GM18873 (cell line): ENCODE data around the gene FREM1.

Experiments
- ATAC-seq: cut with Tn5 transposase; IDR thresholded peaks from one replicate; pipeline ENCODE4 v1.9.1; 2021; ENCODE audit warnings: mild to moderate bottlenecking, moderate library complexity, moderate number of reproducible peaks; ENCODE audit not compliant: unreplicated experiment, low FRiP score

FREM1 gene

DNA sequence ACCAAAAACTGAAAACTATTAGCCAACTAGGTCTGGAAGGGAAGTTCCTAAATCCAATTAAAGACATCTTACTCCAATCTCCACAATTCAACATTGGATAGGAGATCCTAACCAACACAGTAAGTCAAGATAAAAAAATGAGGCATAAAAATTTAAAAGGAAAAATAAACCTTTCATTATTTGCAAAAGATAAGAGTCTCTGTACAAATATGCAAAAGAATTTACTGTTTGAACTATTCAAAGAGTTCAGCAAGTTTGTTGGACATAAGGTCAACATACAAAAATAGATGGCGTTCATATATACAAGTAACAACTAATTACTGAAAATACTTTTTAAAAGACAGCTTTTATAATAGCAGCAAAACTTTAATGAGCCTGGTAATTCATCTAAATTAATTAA is 3.1 kb upstream of the FREM1 start:
- ATAC-seq: no peak

- ATAC-seq: no peak
These were observed 2.6 kb upstream of the FREM1 start for GRCh38 chr9:14912859-14913258.

GRCh38 chr9:14911046-14911445 is 818 bp upstream of the FREM1 start:
- no peak for ATAC-seq

- no peak for ATAC-seq
These were observed 647 bp downstream of the FREM1 start for GRCh38 chr9:14909601-14909960.

- no peak for ATAC-seq
These were observed 1.0 kb downstream of the FREM1 start for GRCh38 chr9:14909181-14909580.

GRCh38 chr9:14908295-14909180 is 1.7 kb downstream of the FREM1 start:
- ATAC-seq: no peak

GRCh38 chr9:14907696-14908095 is 2.5 kb downstream of the FREM1 start:
- no peak for ATAC-seq

DNA sequence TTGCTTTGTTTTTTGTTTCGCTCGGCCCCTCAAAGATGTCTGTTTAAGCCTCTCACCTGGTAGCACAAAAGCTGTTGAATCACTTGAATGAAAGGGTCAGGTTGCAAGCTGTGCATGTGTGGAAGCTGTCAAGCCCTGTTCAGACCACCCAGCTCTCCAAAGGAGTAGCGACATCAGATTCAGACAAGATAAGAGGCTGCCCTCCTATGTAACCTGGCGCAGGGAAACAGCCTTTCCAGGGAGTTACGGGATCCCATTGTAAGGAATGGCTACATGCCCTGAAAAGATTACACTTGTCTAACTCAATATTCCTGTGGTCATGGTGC is 2.9 kb downstream of the FREM1 start:
- ATAC-seq: no peak

- no peak for ATAC-seq
These were observed 3.4 kb downstream of the FREM1 start for GRCh38 chr9:14906644-14907359.

- no peak for ATAC-seq
These were observed 4.2 kb downstream of the FREM1 start for GRCh38 chr9:14906000-14906399.

- ATAC-seq: no peak
These were observed 7.2 kb downstream of the FREM1 start for GRCh38 chr9:14903040-14903439.

- no peak for ATAC-seq
These were observed 7.7 kb downstream of the FREM1 start for GRCh38 chr9:14902561-14902960.

GRCh38 chr9:14899815-14900193 is 10.4 kb downstream of the FREM1 start:
- no peak for ATAC-seq

- ATAC-seq: no peak
These were observed 11.0 kb downstream of the FREM1 start for GRCh38 chr9:14899042-14899814.

DNA sequence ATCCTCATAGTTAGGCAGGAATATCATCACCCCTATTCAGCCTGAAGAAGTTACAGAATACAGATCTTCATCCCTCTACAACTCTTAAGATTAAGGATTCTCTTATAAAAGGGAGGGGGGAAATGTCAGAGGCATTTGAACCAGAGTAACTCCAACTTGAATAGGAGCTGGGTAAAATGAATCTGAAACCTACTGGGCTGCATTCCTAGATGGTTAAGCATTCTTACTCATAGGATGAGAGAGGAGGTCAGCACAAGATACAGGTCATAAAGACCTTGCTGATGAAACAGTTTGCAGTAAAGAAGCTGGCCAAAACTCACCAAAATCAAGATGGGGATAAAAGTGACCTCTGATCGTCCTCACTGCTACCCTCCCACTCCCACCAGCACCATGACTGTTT is 14.4 kb downstream of the FREM1 start:
- no peak for ATAC-seq

GRCh38 chr9:14893280-14893679 is 16.9 kb downstream of the FREM1 start:
- no peak for ATAC-seq

DNA sequence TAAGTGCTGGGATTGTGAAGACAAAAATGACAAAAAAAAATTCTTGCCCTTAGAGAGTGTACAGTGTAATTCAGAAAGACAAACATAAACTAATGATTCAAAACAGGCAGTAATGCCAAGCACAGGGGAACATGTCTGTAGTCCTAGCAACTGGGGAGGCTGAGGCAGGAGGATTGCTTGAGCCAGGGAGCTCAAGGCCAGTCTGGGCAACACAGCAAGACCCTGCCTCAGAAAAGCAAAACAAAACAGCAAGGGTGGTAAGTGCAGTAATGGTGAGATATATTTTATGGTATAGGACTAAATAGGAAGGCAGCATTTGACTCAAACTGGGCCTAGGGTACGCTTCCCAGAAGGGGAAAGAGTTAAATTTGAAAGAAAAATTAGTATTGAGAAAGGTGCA is 18.9 kb downstream of the FREM1 start:
- ATAC-seq: no peak

DNA sequence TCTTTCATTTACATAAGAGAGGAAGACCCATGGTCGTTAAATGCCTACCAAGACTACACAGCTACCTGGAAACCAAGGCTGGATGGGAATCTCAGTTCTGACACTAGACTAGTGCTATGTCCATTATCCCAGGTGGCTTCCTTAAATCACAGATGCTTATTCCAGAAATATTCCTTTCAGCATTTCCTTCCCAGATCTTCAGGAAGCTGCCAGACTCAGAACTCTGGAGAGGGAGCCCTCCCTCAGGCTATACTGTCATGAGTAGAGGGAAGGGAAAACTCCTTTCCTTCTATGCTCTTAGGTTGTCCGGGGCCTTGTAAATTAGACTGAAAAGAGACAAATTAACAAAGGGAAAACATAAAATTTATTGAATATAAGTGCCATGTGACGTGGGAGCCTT is 20.8 kb downstream of the FREM1 start:
- ATAC-seq: no peak

DNA sequence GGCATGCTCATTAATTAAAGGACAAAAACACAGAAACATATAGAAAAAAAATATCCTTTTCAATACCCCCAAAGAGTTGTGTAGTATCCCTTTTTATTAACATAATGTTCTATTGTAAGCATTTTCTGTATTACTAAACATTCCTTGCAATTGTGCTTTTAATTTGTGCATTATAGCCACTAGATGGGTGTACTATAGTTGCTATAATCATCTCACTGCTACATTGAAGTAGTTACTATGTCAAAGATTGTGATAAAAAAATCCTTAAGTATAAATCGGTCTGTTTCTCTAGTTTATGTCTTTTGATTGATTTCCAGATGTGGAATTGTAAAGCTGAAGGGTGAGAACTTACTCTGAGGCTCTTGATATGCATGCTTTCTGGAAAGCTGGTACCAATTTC is 21.4 kb downstream of the FREM1 start:
- no peak for ATAC-seq

DNA sequence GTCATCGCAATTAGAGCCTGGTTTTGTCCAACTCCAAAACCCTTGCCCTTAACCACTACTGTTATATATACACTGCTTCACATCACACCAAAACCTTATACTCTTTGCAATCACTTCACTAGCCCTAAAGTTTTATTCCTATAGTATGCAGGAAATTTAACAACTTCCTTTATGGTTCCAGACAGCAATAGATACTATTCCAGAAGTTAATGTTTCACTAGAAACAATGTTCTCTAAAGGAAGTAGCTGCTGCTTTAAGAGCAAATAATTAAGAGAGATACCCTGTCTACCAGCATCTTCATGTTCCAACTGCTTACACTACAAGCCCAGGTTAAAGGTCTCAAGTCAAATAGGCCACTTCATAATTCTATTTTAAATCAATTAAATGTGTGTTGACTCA is 22.0 kb downstream of the FREM1 start:
- ATAC-seq: no peak

DNA sequence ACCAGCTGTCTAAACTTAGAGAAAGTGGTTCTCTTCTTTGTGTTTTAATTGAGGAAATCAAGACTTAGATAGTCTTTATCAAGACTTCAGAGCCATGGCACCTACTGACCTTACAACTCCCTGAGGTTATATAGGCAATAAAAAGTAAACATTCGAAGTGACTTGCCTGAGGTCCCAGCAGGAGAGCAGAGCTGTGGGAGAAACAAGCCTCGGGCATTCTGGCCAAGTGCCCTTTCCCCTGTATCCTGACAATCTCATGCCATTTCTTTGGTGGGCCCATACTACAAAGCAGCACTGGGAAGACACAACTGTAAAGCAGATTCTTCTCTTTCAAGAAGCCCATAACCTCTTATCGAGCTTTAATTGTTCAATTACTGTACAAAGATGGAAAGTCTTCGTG is 23.1 kb downstream of the FREM1 start:
- ATAC-seq: no peak
